PC-3 (cell line): ENCODE results near the gene TENM4.
"Not testable (repeated sequence)": the region's sequence is repeated elsewhere in the genome, so short reads cannot be mapped to it uniquely, and the experiment has no call there.

ENCODE experiments used
- EZH2 ChIP-seq: fragments of 300-600 bp; sonication (generic); IDR thresholded peaks from one replicate; pipeline ENCODE4 v1.6.1; 2017; ENCODE audit warnings: antibody characterized with exemption, mild to moderate bottlenecking, low read length; ENCODE audit not compliant: unreplicated experiment
- EZH2phosphoT487 ChIP-seq: fragments of 300-600 bp; sonication (generic); IDR thresholded peaks from 2 replicates; pipeline ENCODE4 v1.6.1; 2018; ENCODE audit warnings: mild to moderate bottlenecking, antibody characterized with exemption, low read length, borderline replicate concordance
- TF ChIP-seq, protein P1 (sequence below): fragments of 300-600 bp; sonication (generic); conservative IDR thresholded peaks from 2 replicates; pipeline ENCODE4 v1.5.1; 2017; ENCODE audit warnings: antibody characterized with exemption, low read depth, mild to moderate bottlenecking, low read length

DNA sequence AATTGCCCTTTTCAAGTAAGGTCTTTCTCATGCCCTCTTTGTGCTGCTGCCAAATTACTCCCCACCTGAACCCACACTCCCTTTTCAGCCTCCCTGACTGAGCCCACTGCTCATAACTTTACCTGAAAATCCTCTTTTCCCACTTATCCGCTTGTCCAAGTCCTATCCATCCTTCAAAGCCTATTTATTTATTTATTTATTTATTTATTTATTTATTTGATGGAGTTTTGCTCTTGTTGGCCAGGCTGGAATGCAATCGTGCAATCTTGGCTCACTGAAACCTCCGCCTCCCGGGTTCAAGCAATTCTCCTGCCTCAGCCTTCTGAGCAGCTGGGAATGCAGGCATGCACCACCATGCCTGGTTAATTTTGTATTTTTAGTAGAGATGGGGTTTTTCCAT lies 613.5 kb downstream of the TENM4 start:
- TF ChIP-seq, protein P1, sequence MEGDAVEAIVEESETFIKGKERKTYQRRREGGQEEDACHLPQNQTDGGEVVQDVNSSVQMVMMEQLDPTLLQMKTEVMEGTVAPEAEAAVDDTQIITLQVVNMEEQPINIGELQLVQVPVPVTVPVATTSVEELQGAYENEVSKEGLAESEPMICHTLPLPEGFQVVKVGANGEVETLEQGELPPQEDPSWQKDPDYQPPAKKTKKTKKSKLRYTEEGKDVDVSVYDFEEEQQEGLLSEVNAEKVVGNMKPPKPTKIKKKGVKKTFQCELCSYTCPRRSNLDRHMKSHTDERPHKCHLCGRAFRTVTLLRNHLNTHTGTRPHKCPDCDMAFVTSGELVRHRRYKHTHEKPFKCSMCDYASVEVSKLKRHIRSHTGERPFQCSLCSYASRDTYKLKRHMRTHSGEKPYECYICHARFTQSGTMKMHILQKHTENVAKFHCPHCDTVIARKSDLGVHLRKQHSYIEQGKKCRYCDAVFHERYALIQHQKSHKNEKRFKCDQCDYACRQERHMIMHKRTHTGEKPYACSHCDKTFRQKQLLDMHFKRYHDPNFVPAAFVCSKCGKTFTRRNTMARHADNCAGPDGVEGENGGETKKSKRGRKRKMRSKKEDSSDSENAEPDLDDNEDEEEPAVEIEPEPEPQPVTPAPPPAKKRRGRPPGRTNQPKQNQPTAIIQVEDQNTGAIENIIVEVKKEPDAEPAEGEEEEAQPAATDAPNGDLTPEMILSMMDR, result not testable (repeated sequence)
- TF ChIP-seq EZH2phosphoT487, EZH2: not testable (repeated sequence)
